Endodermal cell (in vitro differentiated cells): ENCODE data around the gene ITGA11. TPM values are rescaled to one million over a fixed set of nuclear protein-coding genes. Genes with fewer than 3 reads are reported as not detected.
A peak's percentile ranks its signal among the peaks of the same experiment; 100 is the strongest.

Experiments
- DNase-seq: peaks from one replicate; pipeline ENCODE4 v3.0.0-alpha.2; 2017
- H3K27ac ChIP-seq: 2 replicates; pipeline ENCODE4 v1.5.1; 2013; ENCODE audit warnings: mild to moderate bottlenecking, low read depth, low read length, moderate library complexity
- H3K27me3 ChIP-seq: 2 replicates; pipeline ENCODE4 v1.6.1; 2013; ENCODE audit warnings: mild to moderate bottlenecking, low read length, moderate library complexity; ENCODE audit not compliant: insufficient read depth, control insufficient read depth, poor library complexity, severe bottlenecking
- H3K36me3 ChIP-seq: 2 replicates; pipeline ENCODE4 v1.7.0; 2013; ENCODE audit warnings: mild to moderate bottlenecking, low read length, moderate library complexity; ENCODE audit not compliant: control insufficient read depth, insufficient read depth
- H3K4me1 ChIP-seq: one replicate; pipeline ENCODE4 v1.7.0; 2013; ENCODE audit warnings: low read length; ENCODE audit not compliant: control insufficient read depth, insufficient read depth
- H3K4me3 ChIP-seq: 2 replicates; pipeline ENCODE4 v1.5.1; 2013; ENCODE audit warnings: mild to moderate bottlenecking, low read length, moderate library complexity
- H3K9ac ChIP-seq: 2 replicates; pipeline ENCODE4 v1.6.1; 2013; ENCODE audit warnings: mild to moderate bottlenecking, low read length, moderate library complexity; ENCODE audit not compliant: poor library complexity, severe bottlenecking; ENCODE audit errors: extremely low read depth
- H3K9me3 ChIP-seq: 2 replicates; pipeline ENCODE4 v1.6.1; 2013; ENCODE audit warnings: mild to moderate bottlenecking, low read length, moderate library complexity; ENCODE audit not compliant: control insufficient read depth
- H3K27ac Mint-ChIP-seq: 2 replicates; pipeline ENCODE4 v1.8.0; 2020; ENCODE audit warnings: mixed read lengths
- H3K27me3 Mint-ChIP-seq: 2 replicates; pipeline ENCODE4 v1.8.0; 2021; ENCODE audit warnings: mild to moderate bottlenecking, mixed read lengths; ENCODE audit not compliant: insufficient read depth
- H3K36me3 Mint-ChIP-seq: 2 replicates; pipeline ENCODE4 v1.8.0; 2020; ENCODE audit warnings: low read depth, mixed read lengths
- H3K4me1 Mint-ChIP-seq: 2 replicates; pipeline ENCODE4 v1.8.0; 2020; ENCODE audit warnings: mixed read lengths
- H3K4me3 Mint-ChIP-seq: 2 replicates; pipeline ENCODE4 v1.8.0; 2020; ENCODE audit warnings: mild to moderate bottlenecking, moderate library complexity, mixed read lengths
- H3K9me3 Mint-ChIP-seq: 2 replicates; pipeline ENCODE4 v1.8.0; 2020; ENCODE audit warnings: mild to moderate bottlenecking, mixed read lengths
- WGBS, 2 experiments: methylation state at CpG; one replicate each; pipeline versions ENCODE4 v1.1.5 to v1.1.7; 2013; ENCODE audit warnings: missing lambda C conversion rate in 2 of 2, mixed read lengths in 1 of 2; ENCODE audit not compliant: insufficient coverage in 1 of 2, insufficient read length in 1 of 2; 5-methylcytosine and 5-hydroxymethylcytosine counted together
- total RNA-seq, 2 donors: library from RNA; stranded (reverse); fragmentation: NEBNext Ultra II Directional in 1 of 2; extraction: Animal tissue kit (Norgen Biotek cat#: 25700) in 1 of 2; gene quantifications; 2 replicates in 1 of 2; 3 replicates in 1 of 2; pipeline ENCODE4 v1.2.1, GENCODE V29; 2021
- TF ChIP-seq, protein P1 (sequence below): fragments of 200-600 bp; sonication (generic); conservative IDR thresholded peaks from 2 replicates; pipeline ENCODE4 v1.5.0; 2021; ENCODE audit warnings: antibody characterized with exemption, mild to moderate bottlenecking

The ITGA11 gene
- total RNA-seq, 2 donors from 2014 or later, result 0.35 to 1.4 TPM

GRCh38 chr15:68354923-68355322, 77.0 kb downstream of the ITGA11 start:
- Histone ChIP-seq H3K27me3 (no peaks in the 10 kb centered on the region), H3K9ac (no peak overlapping the region), H3K9me3 (peaks cover 13% of the 10 kb centered on the region), H3K4me1 (no peaks in the 10 kb centered on the region), H3K4me3 (no peak overlapping the region), H3K27ac (no peak overlapping the region), H3K36me3 (no peaks in the 10 kb centered on the region)
- peak; percentile 55 for DNase-seq
- Mint-ChIP-seq H3K27ac (no peak overlapping the region), H3K36me3 (no peaks in the 10 kb centered on the region), H3K9me3 (peaks cover 12% of the 10 kb centered on the region), H3K27me3 (peaks cover 4% of the 10 kb centered on the region), H3K4me3 (no peak overlapping the region), H3K4me1 (no peaks in the 10 kb centered on the region)
- WGBS, 2 experiments, result 72 to 75% methylated on average over 3 to 4 of the region's 4 CpGs
- TF ChIP-seq, protein P1, sequence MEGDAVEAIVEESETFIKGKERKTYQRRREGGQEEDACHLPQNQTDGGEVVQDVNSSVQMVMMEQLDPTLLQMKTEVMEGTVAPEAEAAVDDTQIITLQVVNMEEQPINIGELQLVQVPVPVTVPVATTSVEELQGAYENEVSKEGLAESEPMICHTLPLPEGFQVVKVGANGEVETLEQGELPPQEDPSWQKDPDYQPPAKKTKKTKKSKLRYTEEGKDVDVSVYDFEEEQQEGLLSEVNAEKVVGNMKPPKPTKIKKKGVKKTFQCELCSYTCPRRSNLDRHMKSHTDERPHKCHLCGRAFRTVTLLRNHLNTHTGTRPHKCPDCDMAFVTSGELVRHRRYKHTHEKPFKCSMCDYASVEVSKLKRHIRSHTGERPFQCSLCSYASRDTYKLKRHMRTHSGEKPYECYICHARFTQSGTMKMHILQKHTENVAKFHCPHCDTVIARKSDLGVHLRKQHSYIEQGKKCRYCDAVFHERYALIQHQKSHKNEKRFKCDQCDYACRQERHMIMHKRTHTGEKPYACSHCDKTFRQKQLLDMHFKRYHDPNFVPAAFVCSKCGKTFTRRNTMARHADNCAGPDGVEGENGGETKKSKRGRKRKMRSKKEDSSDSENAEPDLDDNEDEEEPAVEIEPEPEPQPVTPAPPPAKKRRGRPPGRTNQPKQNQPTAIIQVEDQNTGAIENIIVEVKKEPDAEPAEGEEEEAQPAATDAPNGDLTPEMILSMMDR, result no peak

DNA sequence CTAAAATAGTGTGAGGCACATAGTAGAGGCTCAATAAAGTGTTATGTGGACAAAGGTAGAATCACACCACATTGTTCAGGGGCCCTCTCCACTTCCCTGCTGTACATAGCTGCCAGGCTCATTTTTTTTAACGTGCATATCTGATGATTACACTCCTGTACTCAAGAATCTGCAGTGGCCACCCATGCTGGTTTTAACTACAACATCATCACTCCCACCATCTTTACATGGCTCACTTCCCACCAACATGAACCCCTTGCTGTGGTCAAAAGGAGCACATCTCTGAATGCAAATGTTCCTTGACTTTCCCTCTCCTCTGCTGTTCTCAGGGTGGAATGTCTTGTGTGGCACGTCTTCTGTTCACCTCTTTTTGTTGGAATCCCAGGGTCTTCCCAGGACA, 77.7 kb downstream of the ITGA11 start:
- H3K4me3 ChIP-seq, result no peak overlapping the region
- Mint-ChIP-seq H3K27me3 (peaks cover 4% of the 10 kb centered on the region), H3K27ac (no peak overlapping the region), H3K4me3 (no peak overlapping the region), H3K36me3 (no peaks in the 10 kb centered on the region), H3K9me3 (peaks cover 12% of the 10 kb centered on the region), H3K4me1 (no peaks in the 10 kb centered on the region)
- no peak for DNase-seq
- H3K27me3 ChIP-seq, result no peaks in the 10 kb centered on the region
- H3K27ac ChIP-seq, result no peak overlapping the region
- H3K36me3 ChIP-seq, result no peaks in the 10 kb centered on the region
- H3K9ac ChIP-seq, result no peak overlapping the region
- peaks cover 13% of the 10 kb centered on the region for H3K9me3 ChIP-seq
- H3K4me1 ChIP-seq, result no peaks in the 10 kb centered on the region
- TF ChIP-seq, protein P1, result no peak
- 67 to 86% methylated on average over 1 to 2 of the region's 2 CpGs for WGBS, 2 experiments

GRCh38 chr15:68353421-68354135, 78.4 kb downstream of the ITGA11 start:
- no peak overlapping the region for H3K9ac ChIP-seq
- no peak overlapping the region for H3K27ac ChIP-seq

More at GRCh38 chr15:68353421-68354135, 78.4 kb downstream of the ITGA11 start:
- Histone ChIP-seq H3K4me1 (no peaks in the 10 kb centered on the region), H3K27me3 (no peaks in the 10 kb centered on the region), H3K36me3 (no peaks in the 10 kb centered on the region), H3K9me3 (peaks cover 13% of the 10 kb centered on the region), H3K4me3 (no peak overlapping the region)
- Mint-ChIP-seq H3K9me3 (peaks cover 12% of the 10 kb centered on the region), H3K27me3 (peaks cover 4% of the 10 kb centered on the region), H3K4me3 (no peak overlapping the region), H3K27ac (no peak overlapping the region), H3K4me1 (no peaks in the 10 kb centered on the region), H3K36me3 (no peaks in the 10 kb centered on the region)
- TF ChIP-seq, protein P1, result no peak
- no peak for DNase-seq
- 87 to 91% methylated on average over 6 to 7 of the region's 7 CpGs for WGBS, 2 experiments
